ENCODE data around the gene LENG1. TPM values are rescaled to one million over a fixed set of nuclear protein-coding genes. Genes with fewer than 3 reads are reported as not detected.
A peak's percentile ranks its signal among the peaks of the same experiment; 100 is the strongest.
"Not testable (repeated sequence)": the region's sequence is repeated elsewhere in the genome, so short reads cannot be mapped to it uniquely, and the experiment has no call there.

LENG1 gene
- polyA plus RNA-seq, 3 donors from 2014 or later: 2.6 to 14.0 (median 13.5) TPM

- Mint-ChIP-seq H3K4me1 (peaks cover 35 to 39% of the 10 kb centered on the region in 2 donors), H3K36me3 (peaks cover 2 to 7% (median 5%) of the 10 kb centered on the region in 3 donors), H3K27ac (peak overlapping the region in 3 of 6 donors; percentile 16 to 60 (median 29)), H3K27me3 (ENCODE audit: low read depth in 3 of 3) (peaks cover 8 to 12% (median 12%) of the 10 kb centered on the region in 3 donors), H3K4me3 (no peak overlapping the region), H3K9me3 (no peaks in the 10 kb centered on the region)
- DNase-seq: no peak
These were observed 37.6 kb upstream of the LENG1 start for GRCh38 chr19:54197121-54197520.

- Mint-ChIP-seq H3K27ac (no peak overlapping the region), H3K36me3 (peaks cover 2 to 7% (median 5%) of the 10 kb centered on the region in 3 donors), H3K27me3 (ENCODE audit: low read depth in 3 of 3) (peaks cover 8 to 10% (median 9%) of the 10 kb centered on the region in 3 donors), H3K4me1 (peaks cover 35 to 39% of the 10 kb centered on the region in 2 donors), H3K4me3 (no peak overlapping the region), H3K9me3 (no peaks in the 10 kb centered on the region)
- DNase-seq: no peak
These were observed 37.0 kb upstream of the LENG1 start for GRCh38 chr19:54196536-54196935.

GRCh38 chr19:54194463-54194862 lies 34.9 kb upstream of the LENG1 start:
- not testable (repeated sequence) for H3K36me3 Mint-ChIP-seq, DNase-seq, H3K27ac Mint-ChIP-seq, H3K9me3 Mint-ChIP-seq, H3K4me3 Mint-ChIP-seq
- Mint-ChIP-seq H3K27me3 (ENCODE audit: low read depth in 3 of 3) (peaks cover 13 to 16% (median 16%) of the 10 kb centered on the region in 3 donors), H3K4me1 (peaks cover 24 to 31% of the 10 kb centered on the region in 2 donors)

- H3K4me1 Mint-ChIP-seq: peaks cover 31 to 35% of the 10 kb centered on the region in 2 donors
- peaks cover 2 to 7% (median 5%) of the 10 kb centered on the region in 3 donors for H3K36me3 Mint-ChIP-seq
- DNase-seq: no peak
- H3K9me3 Mint-ChIP-seq: no peaks in the 10 kb centered on the region
- peak overlapping the region in 4 of 5 donors; percentile 52 to 93 (median 74) for H3K4me3 Mint-ChIP-seq
- H3K27ac Mint-ChIP-seq: peak overlapping the region in 4 of 6 donors; percentile 18 to 66 (median 60)
- peaks cover 13 to 18% (median 15%) of the 10 kb centered on the region in 3 donors for H3K27me3 Mint-ChIP-seq (ENCODE audit: low read depth in 3 of 3)
These were observed 33.5 kb upstream of the LENG1 start for GRCh38 chr19:54193011-54193410.

- Mint-ChIP-seq H3K4me1 (peaks cover 39 to 43% of the 10 kb centered on the region in 2 donors), H3K36me3 (peaks cover 2 to 7% (median 5%) of the 10 kb centered on the region in 3 donors), H3K9me3 (no peaks in the 10 kb centered on the region), H3K4me3 (peak overlapping the region; percentile 93 to 100 (median 94)), H3K27me3 (ENCODE audit: low read depth in 3 of 3) (peaks cover 15 to 18% (median 15%) of the 10 kb centered on the region in 3 donors), H3K27ac (peak overlapping the region; percentile 87 to 99 (median 92))
- DNase-seq: no peak
These were observed 32.4 kb upstream of the LENG1 start for GRCh38 chr19:54191811-54192453.

- Mint-ChIP-seq H3K4me1 (peaks cover 39 to 43% of the 10 kb centered on the region in 2 donors), H3K27me3 (ENCODE audit: low read depth in 3 of 3) (peaks cover 15 to 18% (median 15%) of the 10 kb centered on the region in 3 donors), H3K4me3 (peak within 1 kb of the TSS; percentile 93 to 100 (median 94)), H3K9me3 (no peaks in the 10 kb centered on the region), H3K27ac (peak within 1 kb of the TSS; percentile 98 to 100 (median 99)), H3K36me3 (peaks cover 2 to 10% (median 5%) of the 10 kb centered on the region in 3 donors)
- peak; percentile 95 to 98 (median 98) for DNase-seq
These were observed 31.7 kb upstream of the LENG1 start, which contains the start of gene TSEN34 for GRCh38 chr19:54191011-54191810. Gene TSEN34, plus strand, starts transcription at chr19:54191308. Its CDS starts 57 bp downstream, at chr19:54191365.

GRCh38 chr19:54190503-54191010 lies 31.0 kb upstream of the LENG1 start:
- peak; percentile 100 for DNase-seq
- Mint-ChIP-seq H3K36me3 (peaks cover 2 to 8% (median 3%) of the 10 kb centered on the region in 3 donors), H3K27me3 (ENCODE audit: low read depth in 3 of 3) (peaks cover 15 to 18% (median 15%) of the 10 kb centered on the region in 3 donors), H3K9me3 (no peaks in the 10 kb centered on the region), H3K4me3 (peak overlapping the region; percentile 93 to 100 (median 94)), H3K27ac (peak overlapping the region; percentile 98 to 100 (median 99)), H3K4me1 (peaks cover 39 to 43% of the 10 kb centered on the region in 2 donors)

- Mint-ChIP-seq H3K9me3 (no peaks in the 10 kb centered on the region), H3K4me1 (peaks cover 39 to 43% of the 10 kb centered on the region in 2 donors), H3K36me3 (peaks cover 0 to 7% (median 2%) of the 10 kb centered on the region in 3 donors), H3K27me3 (ENCODE audit: low read depth in 3 of 3) (peaks cover 15 to 18% (median 15%) of the 10 kb centered on the region in 3 donors), H3K27ac (peak overlapping the region; percentile 98 to 100 (median 99)), H3K4me3 (peak overlapping the region; percentile 93 to 100 (median 94))
- DNase-seq: peak; percentile 100
These were observed 30.4 kb upstream of the LENG1 start for GRCh38 chr19:54189735-54190502.

GRCh38 chr19:54189145-54189734 lies 29.7 kb upstream of the LENG1 start, which contains the start of gene MBOAT7:
Gene MBOAT7, minus strand, starts transcription at chr19:54189580. Its CDS starts 1,072 bp downstream, at chr19:54188508.
- H3K27ac Mint-ChIP-seq: peak within 1 kb of the TSS; percentile 98 to 100 (median 99)
- H3K27me3 Mint-ChIP-seq (ENCODE audit: low read depth in 3 of 3): peaks cover 15 to 18% (median 15%) of the 10 kb centered on the region in 3 donors

GRCh38 chr19:54188215-54188871 lies 28.8 kb upstream of the LENG1 start:
- peaks cover 38 to 42% of the 10 kb centered on the region in 2 donors for H3K4me1 Mint-ChIP-seq
- H3K4me3 Mint-ChIP-seq: peak overlapping the region; percentile 70 to 98 (median 80)
- peak in 1 of 3 donors; percentile 13 for DNase-seq
- H3K36me3 Mint-ChIP-seq: peaks cover 0 to 11% (median 3%) of the 10 kb centered on the region in 3 donors
- H3K9me3 Mint-ChIP-seq: no peaks in the 10 kb centered on the region
- peaks cover 15 to 18% (median 15%) of the 10 kb centered on the region in 3 donors for H3K27me3 Mint-ChIP-seq (ENCODE audit: low read depth in 3 of 3)
- peak overlapping the region; percentile 80 to 91 (median 84) for H3K27ac Mint-ChIP-seq

More at GRCh38 chr19:54189145-54189734, 29.7 kb upstream of the LENG1 start, which contains the start of gene MBOAT7:
- peaks cover 39 to 43% of the 10 kb centered on the region in 2 donors for H3K4me1 Mint-ChIP-seq
- DNase-seq: no peak
- H3K36me3 Mint-ChIP-seq: peaks cover 0 to 7% (median 0%) of the 10 kb centered on the region in 3 donors
- H3K9me3 Mint-ChIP-seq: no peaks in the 10 kb centered on the region
- H3K4me3 Mint-ChIP-seq: peak within 1 kb of the TSS; percentile 93 to 100 (median 94)

- Mint-ChIP-seq H3K9me3 (no peaks in the 10 kb centered on the region), H3K27ac (peak overlapping the region in 5 of 6 donors; percentile 47 to 87 (median 71)), H3K36me3 (peaks cover 0 to 11% (median 3%) of the 10 kb centered on the region in 3 donors), H3K27me3 (ENCODE audit: low read depth in 3 of 3) (peaks cover 15 to 16% (median 15%) of the 10 kb centered on the region in 3 donors), H3K4me1 (peaks cover 25 to 28% of the 10 kb centered on the region in 2 donors), H3K4me3 (peak overlapping the region; percentile 36 to 80 (median 64))
- no peak for DNase-seq
These were observed 27.4 kb upstream of the LENG1 start for GRCh38 chr19:54186934-54187381.

- H3K4me3 Mint-ChIP-seq: no peak overlapping the region
- peaks cover 15 to 16% (median 15%) of the 10 kb centered on the region in 3 donors for H3K27me3 Mint-ChIP-seq (ENCODE audit: low read depth in 3 of 3)
- no peak for DNase-seq
- H3K36me3 Mint-ChIP-seq: peaks cover 0 to 11% (median 3%) of the 10 kb centered on the region in 3 donors
- H3K4me1 Mint-ChIP-seq: peaks cover 19 to 22% of the 10 kb centered on the region in 2 donors
- H3K27ac Mint-ChIP-seq: peak overlapping the region in 1 of 6 donors; percentile 34
- H3K9me3 Mint-ChIP-seq: no peaks in the 10 kb centered on the region
These were observed 26.8 kb upstream of the LENG1 start for GRCh38 chr19:54186351-54186750.

Measured in immature natural killer cell (primary cell).